Heart right ventricle (tissue), 16 donors: ENCODE measurements around the gene ALDH1A1. TPM values are rescaled to one million over a fixed set of nuclear protein-coding genes. Genes with fewer than 3 reads are reported as not detected.

Experiments
- ATAC-seq, 8 donors: fragments of 200-7000 bp; cut with Tn5 transposase; one replicate each; pipeline ENCODE4 v1.9.1; 2020; ENCODE audit warnings: mild to moderate bottlenecking in 8 of 8, moderate library complexity in 8 of 8, moderate number of reproducible peaks in 1 of 8
- DNase-seq, 2 donors: peaks; one replicate each; pipeline ENCODE4 v3.0.0-alpha.2; 2020
- H3K27ac ChIP-seq, 10 donors: fragments of 200-600 bp; sonication (generic) in 2 of 10; one replicate each; pipeline versions ENCODE4 v1.5.0 to v1.8.0; 2020 to 2022; ENCODE audit warnings: mild to moderate bottlenecking in 3 of 10
- H3K27me3 ChIP-seq, 7 donors: fragments of 200-600 bp; one replicate each; pipeline ENCODE4 v1.8.0; 2021 to 2022; ENCODE audit warnings: mild to moderate bottlenecking in 2 of 7
- H3K36me3 ChIP-seq, 9 donors: fragments of 200-600 bp; sonication (generic) in 1 of 9; one replicate each; pipeline versions ENCODE4 v1.5.0 to v1.8.0; 2020 to 2022; ENCODE audit warnings: mild to moderate bottlenecking in 2 of 9
- H3K4me1 ChIP-seq, 9 donors: fragments of 200-600 bp; sonication (generic) in 1 of 9; one replicate each; pipeline versions ENCODE4 v1.5.0 to v1.8.0; 2020 to 2022; ENCODE audit warnings: mild to moderate bottlenecking in 4 of 9
- H3K4me3 ChIP-seq, 10 donors: fragments of 200-600 bp; sonication (generic) in 2 of 10; one replicate each; pipeline versions ENCODE4 v1.5.0 to v1.8.0; 2020 to 2022; ENCODE audit warnings: mild to moderate bottlenecking in 7 of 10, moderate library complexity in 2 of 10
- H3K9me3 ChIP-seq, 11 donors: fragments of 200-600 bp in 10 of 11; sonication (generic) in 2 of 11; one replicate each; pipeline versions ENCODE4 v1.5.0 to v1.8.0; 2013 to 2022; ENCODE audit warnings: mild to moderate bottlenecking in 2 of 11, control low read depth in 1 of 11, moderate library complexity in 1 of 11
- CTCF ChIP-seq, 9 donors: fragments of 200-600 bp; sonication (generic) in 2 of 9; IDR thresholded peaks; one replicate each; pipeline versions ENCODE4 v1.5.0 to v1.8.0; 2021 to 2022; ENCODE audit warnings: antibody characterized with exemption in 9 of 9, mild to moderate bottlenecking in 5 of 9, moderate library complexity in 1 of 9
- WGBS, 2 donors: extraction: QIAGEN DNeasy Blood & Tissue Kit; methylation state at CpG; one replicate each; pipeline ENCODE4 v1.1.7; 2013; ENCODE audit warnings: inconsistent platforms in 1 of 2; 5-methylcytosine and 5-hydroxymethylcytosine counted together
- intact Hi-C, 10 donors: fragments of 100-400 bp; cut with DNase I; formaldehyde crosslinking; loops; one replicate each; pipeline versions ENCODE4 v1.11.1 to v1.14.2; 2022
- long read RNA-seq, 3 donors: library from polyadenylated mRNA; unstranded; transcript quantifications; one replicate each; pipeline ENCODE4 v2.0.0, GENCODE V29; 2020 to 2021
- polyA plus RNA-seq, 2 donors: library from polyadenylated mRNA; stranded (reverse); fragments of 200-250 nt; gene quantifications; one replicate each; pipeline ENCODE4 v1.2.3, GENCODE V29; 2013
- total RNA-seq, 10 donors: library from RNA; stranded (reverse); fragmentation: NEBNext Ultra II Directional in 3 of 10; extraction: Animal tissue kit (Norgen Biotek cat#: 25700) in 3 of 10; gene quantifications; one replicate each; pipeline versions ENCODE4 v1.2.1 to v1.2.4, GENCODE V29; 2021 to 2023
- donor health status: Arrhythmogenic right ventricular cardiomyopathy.
- donor health status: ischemic (EF 13 %, LVEDD 7.1; RV severe dilation, severe dysfunction).
- donor health status: healthy with polysubstance abuse.
- donor health status: DM: no; HTN: yes; CAD: no.
- donor health status: DM: no; HTN: no; CAD: no.
- donor health status: ischemic (EF 25% LVEDD 6.9; RV normal size, moderate dysfunction).
- donor health status: ischemic (EF 25% LVEDD 5.7; RV mildly dilated, moderate dysfunction).
- donor health status: healthy.
- donor health status: DM: yes; HTN: yes; CAD: no.
- donor health status: Ischemic cardiomyopathy.
- donor health status: ischemic (EF 35%, LVEDD 5.7; RV mildly dilated, moderate dysfunction).
- donor health status: nonischemic (EF 11% LVEDD 7.7; RV severe dilation, severe dysfunction).
- donor health status: DM: yes; HTN: yes; CAD: no.
- donor health status: PGD.
- donor health status: ischemic (EF 29% LVEDD 5.4; RV normal size, mild dysfunction).
- donor health status: nonischemic (EF 23%, LVEDD 6.1; RV moderate dilation, normal function).

The ALDH1A1 gene
- total RNA-seq (10 to 100 TPM in 6 of 10 donors, 1 to 10 TPM in 4; 5.6 to 21.7 (median 11.1) TPM), polyA plus RNA-seq (10 to 100 TPM in 1 of 2 donors, 1 to 10 TPM in 1; 4.3 to 32.8 TPM)
- long read RNA-seq, donor 1, transcript ALDH1A1-201 (13 exons, 2,107 nt): major isoform, 9 of 12 reads
- long read RNA-seq, donor 1, partial matches to known transcripts: 3 of 12 reads
- long read RNA-seq, donor 1, other reads (novel, unspliced or antisense): 0 of 12 reads
- long read RNA-seq, donor 2, transcript ALDH1A1-201 (13 exons, 2,107 nt): major isoform, 8 of 10 reads
- long read RNA-seq, donor 2, partial matches to known transcripts: 1 of 10 reads
- long read RNA-seq, donor 2, other reads (novel, unspliced or antisense): 1 of 10 reads
- long read RNA-seq, donor 3, transcript ALDH1A1-201 (13 exons, 2,107 nt): major isoform, 11 of 14 reads
- long read RNA-seq, donor 3, partial matches to known transcripts: 2 of 14 reads
- long read RNA-seq, donor 3, other reads (novel, unspliced or antisense): 1 of 14 reads

GRCh38 chr9:72952914-72953313, at the start of gene ALDH1A1:
ALDH1A1 (minus strand) TSS chr9:72953053; CDS start chr9:72953000, 53 bp downstream.
- Histone ChIP-seq H3K27me3 (no peaks in the 10 kb centered on the region), H3K4me3 (peak within 1 kb of the TSS in 9 of 10 donors; percentile 4 to 52 (median 44)), H3K9me3 (no peaks in the 10 kb centered on the region), H3K36me3 (no peaks in the 10 kb centered on the region), H3K4me1 (peaks cover 0 to 53% (median 10%) of the 10 kb centered on the region in 9 donors), H3K27ac (peak within 1 kb of the TSS in 9 of 10 donors; percentile 2 to 69 (median 50))
- ATAC-seq (peak in 7 of 8 donors; percentile 45 to 69 (median 59)), DNase-seq (no peak)
- 27 to 46% methylated on average over 9 of the region's 9 CpGs for WGBS, 2 donors
- intact Hi-C loops: loop anchor here in 1 of 10 donors (10.0 kb wide), 1 partner anchor 62 kb away; no protein-coding TSS in a partner anchor
- no peak for TF ChIP-seq CTCF (IDR thresholded peaks at IDR 0.05)

- DNase-seq (no peak), ATAC-seq (no peak)
- no peak for TF ChIP-seq CTCF (IDR thresholded peaks at IDR 0.05)
- H3K36me3 ChIP-seq: no peaks in the 10 kb centered on the region
- H3K27me3 ChIP-seq: peaks cover 0 to 4% (median 0%) of the 10 kb centered on the region in 7 donors
- no peaks in the 10 kb centered on the region for H3K9me3 ChIP-seq
- H3K4me1 ChIP-seq: peaks cover 0 to 8% (median 0%) of the 10 kb centered on the region in 9 donors
- no peak overlapping the region for H3K4me3 ChIP-seq
- no peak overlapping the region for H3K27ac ChIP-seq
- WGBS, 2 donors: 94 to 96% methylated on average over 3 of the region's 3 CpGs
- intact Hi-C loops: loop anchor here in 1 of 10 donors (5.0 kb wide), 1 partner anchor 955 kb away; no protein-coding TSS in a partner anchor
These were observed 49.0 kb upstream of the ALDH1A1 start for GRCh38 chr9:73001860-73002259.

- H3K36me3 ChIP-seq: no peaks in the 10 kb centered on the region
- no peak for DNase-seq
- no peaks in the 10 kb centered on the region for H3K27me3 ChIP-seq
- no peak overlapping the region for H3K27ac ChIP-seq
- TF ChIP-seq CTCF (IDR thresholded peaks at IDR 0.05): no peak
- WGBS, 2 donors: 88 to 96% methylated on average over 4 of the region's 4 CpGs
- peaks cover 0 to 8% (median 0%) of the 10 kb centered on the region in 9 donors for H3K4me1 ChIP-seq
- intact Hi-C loops: no loop called here
- no peak overlapping the region for H3K4me3 ChIP-seq
- no peak for ATAC-seq
- H3K9me3 ChIP-seq: no peaks in the 10 kb centered on the region
These were observed 45.5 kb upstream of the ALDH1A1 start for GRCh38 chr9:72998363-72998762.

- DNase-seq (no peak), ATAC-seq (peak in 2 of 8 donors; percentile 35 to 47)
- no peak overlapping the region for H3K4me3 ChIP-seq
- 25 to 39% methylated on average over 9 of the region's 9 CpGs for WGBS, 2 donors
- H3K36me3 ChIP-seq: no peaks in the 10 kb centered on the region
- intact Hi-C loops: no loop called here
- no peaks in the 10 kb centered on the region for H3K9me3 ChIP-seq
- no peak for TF ChIP-seq CTCF (IDR thresholded peaks at IDR 0.05)
- no peak overlapping the region for H3K27ac ChIP-seq
- peaks cover 0 to 8% (median 0%) of the 10 kb centered on the region in 9 donors for H3K4me1 ChIP-seq
- H3K27me3 ChIP-seq: no peaks in the 10 kb centered on the region
These were observed 44.6 kb upstream of the ALDH1A1 start for GRCh38 chr9:72997387-72997995.
